NCI-H69 (cell line): ENCODE data around the gene FCRL3.
"Not testable (repeated sequence)": the region's sequence is repeated elsewhere in the genome, so short reads cannot be mapped to it uniquely, and the experiment has no call there.

Experiments used
- DNase-seq: peaks from one replicate; lab custom pipeline; 2025; lab: John Stamatoyannopoulos, UW

The FCRL3 gene

GRCh38 chr1:157700732-157701131 lies at the start of gene FCRL3:
Gene FCRL3, minus strand, starts transcription at chr1:157700769. Its CDS starts 280 bp downstream, at chr1:157700489.
- DNase-seq: no peak

GRCh38 chr1:157748262-157748817 lies 47.8 kb upstream of the FCRL3 start:
- DNase-seq: no peak

- DNase-seq: no peak
Observed at GRCh38 chr1:157739229-157739901, 38.8 kb upstream of the FCRL3 start.

GRCh38 chr1:157735991-157736390 lies 35.4 kb upstream of the FCRL3 start:
- DNase-seq: not testable (repeated sequence)

- no peak for DNase-seq
Observed at GRCh38 chr1:157734321-157734720, 33.8 kb upstream of the FCRL3 start.

GRCh38 chr1:157732755-157733154 lies 32.2 kb upstream of the FCRL3 start:
- no peak for DNase-seq

- DNase-seq: no peak
Observed at GRCh38 chr1:157725221-157725577, 24.6 kb upstream of the FCRL3 start.

- DNase-seq: no peak
Observed at GRCh38 chr1:157724537-157725220, 24.1 kb upstream of the FCRL3 start.

- DNase-seq: no peak
Observed at GRCh38 chr1:157723157-157723556, 22.6 kb upstream of the FCRL3 start.

- DNase-seq: no peak
Observed at GRCh38 chr1:157721985-157722384, 21.4 kb upstream of the FCRL3 start.

- DNase-seq: no peak
Observed at GRCh38 chr1:157715736-157716135, 15.2 kb upstream of the FCRL3 start.

- DNase-seq: no peak
Observed at GRCh38 chr1:157711802-157712201, 11.2 kb upstream of the FCRL3 start.

GRCh38 chr1:157704878-157705277 lies 4.3 kb upstream of the FCRL3 start:
- no peak for DNase-seq

GRCh38 chr1:157703981-157704380 lies 3.4 kb upstream of the FCRL3 start:
- DNase-seq: no peak

GRCh38 chr1:157702308-157702825 lies 1.8 kb upstream of the FCRL3 start:
- DNase-seq: no peak

- no peak for DNase-seq
Observed at GRCh38 chr1:157700305-157700704, 264 bp downstream of the FCRL3 start.

- no peak for DNase-seq
Observed at GRCh38 chr1:157697781-157698569, 2.6 kb downstream of the FCRL3 start.

GRCh38 chr1:157696966-157697628 lies 3.5 kb downstream of the FCRL3 start:
- no peak for DNase-seq

- no peak for DNase-seq
Observed at GRCh38 chr1:157695417-157695816, 5.2 kb downstream of the FCRL3 start.

- DNase-seq: peak; percentile 41
Observed at GRCh38 chr1:157691285-157691920, 9.2 kb downstream of the FCRL3 start.

- DNase-seq: no peak
Observed at GRCh38 chr1:157682710-157683437, 17.7 kb downstream of the FCRL3 start.
